GM23338 (cell line): ENCODE measurements around the gene ELFN1. TPM values are rescaled to one million over a fixed set of nuclear protein-coding genes. Genes with fewer than 3 reads are reported as not detected.

Experiments
- ATAC-seq: fragments of 200-7000 bp; cut with Tn5 transposase; 3 replicates; pipeline ENCODE4 v1.9.1; 2020
- DNase-seq: peaks from one replicate; pipeline ENCODE4 v3.0.0-alpha.2; 2015; ENCODE audit warnings: low spot score
- H2AFZ ChIP-seq: fragments of 200-600 bp; sonication (generic); 2 replicates; pipeline ENCODE4 v1.8.0; 2016; ENCODE audit warnings: antibody characterized with exemption, mild to moderate bottlenecking, moderate library complexity
- H3F3A ChIP-seq: fragments of 200-600 bp; sonication (generic); replicated peaks from 2 replicates; pipeline ENCODE4 v1.8.0; 2017; ENCODE audit warnings: antibody characterized with exemption, mixed run types, low read depth
- H3K27ac ChIP-seq: fragments of 200-600 bp; sonication (generic); 2 replicates; pipeline ENCODE4 v1.6.1; 2016; ENCODE audit warnings: low read depth
- H3K27me3 ChIP-seq: fragments of 200-600 bp; sonication (generic); 2 replicates; pipeline ENCODE4 v1.8.0; 2016; ENCODE audit warnings: mild to moderate bottlenecking, mixed run types, moderate library complexity; ENCODE audit not compliant: insufficient read depth
- H3K36me3 ChIP-seq: fragments of 200-600 bp; sonication (generic); 2 replicates; pipeline ENCODE4 v1.8.0; 2016; ENCODE audit warnings: mild to moderate bottlenecking; ENCODE audit not compliant: insufficient read depth
- H3K4me1 ChIP-seq: fragments of 200-600 bp; sonication (generic); 2 replicates; pipeline ENCODE4 v1.8.0; 2016; ENCODE audit warnings: mild to moderate bottlenecking, moderate library complexity; ENCODE audit not compliant: insufficient read depth
- H3K4me2 ChIP-seq: fragments of 200-600 bp; sonication (generic); 2 replicates; pipeline ENCODE4 v1.7.1; 2017; ENCODE audit warnings: mixed run types
- H3K4me3 ChIP-seq: fragments of 200-600 bp; sonication (generic); 2 replicates; pipeline ENCODE4 v1.6.1; 2016; ENCODE audit warnings: mixed run types
- H3K79me2 ChIP-seq: fragments of 200-600 bp; sonication (generic); replicated peaks from 2 replicates; pipeline ENCODE4 v1.8.0; 2017; ENCODE audit warnings: mild to moderate bottlenecking; ENCODE audit not compliant: insufficient read depth
- H3K9me2 ChIP-seq: fragments of 200-600 bp; sonication (generic); 2 replicates; pipeline ENCODE4 v1.8.0; 2017; ENCODE audit not compliant: insufficient read depth
- H4K20me1 ChIP-seq: fragments of 200-600 bp; sonication (generic); replicated peaks from 2 replicates; pipeline ENCODE4 v1.8.0; 2017; ENCODE audit warnings: mild to moderate bottlenecking; ENCODE audit not compliant: insufficient read depth
- H3K27ac Mint-ChIP-seq: 2 replicates; pipeline ENCODE4 v1.8.0; 2020; ENCODE audit warnings: inconsistent platforms, mild to moderate bottlenecking, moderate library complexity, mixed read lengths
- H3K27me3 Mint-ChIP-seq: 3 replicates; pipeline ENCODE4 v1.8.0; 2022; ENCODE audit warnings: low read depth, mild to moderate bottlenecking, moderate library complexity, mixed read lengths, inconsistent platforms; ENCODE audit not compliant: insufficient read depth, poor library complexity
- H3K36me3 Mint-ChIP-seq: 3 replicates; pipeline ENCODE4 v1.8.0; 2021; ENCODE audit warnings: low read depth, mild to moderate bottlenecking, inconsistent platforms, moderate library complexity, mixed read lengths
- H3K4me1 Mint-ChIP-seq: 3 replicates; pipeline ENCODE4 v1.8.0; 2020; ENCODE audit warnings: mild to moderate bottlenecking, inconsistent platforms, mixed read lengths
- H3K4me3 Mint-ChIP-seq: 3 replicates; pipeline ENCODE4 v1.8.0; 2021; ENCODE audit warnings: moderate library complexity, mild to moderate bottlenecking, inconsistent platforms, mixed read lengths
- H3K9me3 Mint-ChIP-seq: 3 replicates; pipeline ENCODE4 v1.8.0; 2020; ENCODE audit warnings: moderate library complexity, mild to moderate bottlenecking, inconsistent platforms, mixed read lengths
- CTCF ChIP-seq, 2 experiments: fragments of 200-600 bp in 1 of 2; sonication (generic) in 1 of 2; conservative IDR thresholded peaks; 2 replicates each; pipeline versions ENCODE4 v1.5.1 to v1.6.1; 2016 to 2017; ENCODE audit warnings: antibody characterized with exemption in 2 of 2, low read depth in 2 of 2, mild to moderate bottlenecking in 2 of 2, moderate library complexity in 1 of 2
- ZNF114 ChIP-seq: fragments of 250-450 bp; sonication (Bioruptor Pico); IDR thresholded peaks from 2 replicates; pipeline ENCODE4 v1.5.0; 2020; ENCODE audit warnings: mild to moderate bottlenecking, moderate library complexity
- ZNF331 ChIP-seq: fragments of 250-450 bp; sonication (Bioruptor Pico); IDR thresholded peaks from 2 replicates; pipeline ENCODE4 v1.5.0; 2020; ENCODE audit warnings: low read depth, mild to moderate bottlenecking, moderate library complexity
- polyA plus RNA-seq: library from polyadenylated mRNA; unstranded; fragments of >200 nt; fragmentation: Nextera tagmentation; extraction: Ambion mirVana; gene quantifications from 2 replicates; pipeline ENCODE4 v1.2.1, GENCODE V29; 2016
- total RNA-seq: library from RNA; depleted of rRNA; stranded (reverse); fragments of >200 nt; shearing (Covaris generic); gene quantifications from 2 replicates; pipeline ENCODE4 v1.2.3, GENCODE V29; 2014
- TF ChIP-seq, protein P1 (sequence below): fragments of 250-450 bp; sonication (Bioruptor Pico); IDR thresholded peaks from 2 replicates; pipeline ENCODE4 v1.5.0; 2020; ENCODE audit warnings: mild to moderate bottlenecking, moderate library complexity
- TF ChIP-seq, protein P2 (sequence below): IDR thresholded peaks from one replicate; pipeline ENCODE4 v1.6.1; 2018; ENCODE audit warnings: antibody characterized with exemption; ENCODE audit not compliant: unreplicated experiment

Gene ELFN1
- total and polyA plus RNA-seq, 2 experiments from 2014 or later: 0.08 to 3.5 TPM

DNA sequence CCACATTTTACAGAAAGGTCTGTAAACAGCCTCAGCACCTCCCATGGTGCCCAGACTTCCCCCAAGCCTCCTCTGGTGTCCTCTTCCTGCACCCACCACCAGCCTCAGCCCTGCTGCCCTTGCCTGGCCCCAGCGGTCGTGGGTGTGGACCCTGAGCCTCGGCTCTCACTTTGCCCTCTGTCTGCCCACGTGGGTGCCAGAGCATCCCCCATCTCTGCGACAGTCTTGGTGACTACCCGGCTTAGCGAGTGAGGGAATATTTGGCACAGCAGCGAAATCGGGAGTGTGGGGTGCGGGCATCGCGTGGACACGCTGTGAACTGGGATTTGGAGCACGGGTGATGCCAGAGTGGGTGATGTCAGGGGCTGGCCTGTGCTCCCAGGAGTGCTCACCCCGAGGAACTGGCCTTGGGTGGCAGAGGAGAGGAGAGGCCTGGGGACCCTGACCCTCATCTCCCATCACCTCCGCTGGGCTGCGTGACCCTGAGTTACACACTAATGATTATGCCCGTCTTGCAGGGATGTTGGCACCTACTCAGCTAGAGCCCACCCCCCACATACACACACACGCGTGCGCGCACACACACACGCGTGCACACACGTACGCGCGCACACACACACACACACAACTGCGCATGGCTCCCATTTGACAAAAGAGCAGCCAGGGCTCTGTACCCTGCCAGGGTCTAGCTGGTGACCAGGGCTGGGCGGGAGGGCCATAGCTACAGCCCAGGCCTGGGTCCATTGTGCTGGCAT, 8.7 kb downstream of the ELFN1 start:
- no peak overlapping the region for H3K4me3 ChIP-seq
- H3K79me2 ChIP-seq: no peaks in the 10 kb centered on the region
- no peak overlapping the region for H2AFZ ChIP-seq
- TF ChIP-seq, protein P1, sequence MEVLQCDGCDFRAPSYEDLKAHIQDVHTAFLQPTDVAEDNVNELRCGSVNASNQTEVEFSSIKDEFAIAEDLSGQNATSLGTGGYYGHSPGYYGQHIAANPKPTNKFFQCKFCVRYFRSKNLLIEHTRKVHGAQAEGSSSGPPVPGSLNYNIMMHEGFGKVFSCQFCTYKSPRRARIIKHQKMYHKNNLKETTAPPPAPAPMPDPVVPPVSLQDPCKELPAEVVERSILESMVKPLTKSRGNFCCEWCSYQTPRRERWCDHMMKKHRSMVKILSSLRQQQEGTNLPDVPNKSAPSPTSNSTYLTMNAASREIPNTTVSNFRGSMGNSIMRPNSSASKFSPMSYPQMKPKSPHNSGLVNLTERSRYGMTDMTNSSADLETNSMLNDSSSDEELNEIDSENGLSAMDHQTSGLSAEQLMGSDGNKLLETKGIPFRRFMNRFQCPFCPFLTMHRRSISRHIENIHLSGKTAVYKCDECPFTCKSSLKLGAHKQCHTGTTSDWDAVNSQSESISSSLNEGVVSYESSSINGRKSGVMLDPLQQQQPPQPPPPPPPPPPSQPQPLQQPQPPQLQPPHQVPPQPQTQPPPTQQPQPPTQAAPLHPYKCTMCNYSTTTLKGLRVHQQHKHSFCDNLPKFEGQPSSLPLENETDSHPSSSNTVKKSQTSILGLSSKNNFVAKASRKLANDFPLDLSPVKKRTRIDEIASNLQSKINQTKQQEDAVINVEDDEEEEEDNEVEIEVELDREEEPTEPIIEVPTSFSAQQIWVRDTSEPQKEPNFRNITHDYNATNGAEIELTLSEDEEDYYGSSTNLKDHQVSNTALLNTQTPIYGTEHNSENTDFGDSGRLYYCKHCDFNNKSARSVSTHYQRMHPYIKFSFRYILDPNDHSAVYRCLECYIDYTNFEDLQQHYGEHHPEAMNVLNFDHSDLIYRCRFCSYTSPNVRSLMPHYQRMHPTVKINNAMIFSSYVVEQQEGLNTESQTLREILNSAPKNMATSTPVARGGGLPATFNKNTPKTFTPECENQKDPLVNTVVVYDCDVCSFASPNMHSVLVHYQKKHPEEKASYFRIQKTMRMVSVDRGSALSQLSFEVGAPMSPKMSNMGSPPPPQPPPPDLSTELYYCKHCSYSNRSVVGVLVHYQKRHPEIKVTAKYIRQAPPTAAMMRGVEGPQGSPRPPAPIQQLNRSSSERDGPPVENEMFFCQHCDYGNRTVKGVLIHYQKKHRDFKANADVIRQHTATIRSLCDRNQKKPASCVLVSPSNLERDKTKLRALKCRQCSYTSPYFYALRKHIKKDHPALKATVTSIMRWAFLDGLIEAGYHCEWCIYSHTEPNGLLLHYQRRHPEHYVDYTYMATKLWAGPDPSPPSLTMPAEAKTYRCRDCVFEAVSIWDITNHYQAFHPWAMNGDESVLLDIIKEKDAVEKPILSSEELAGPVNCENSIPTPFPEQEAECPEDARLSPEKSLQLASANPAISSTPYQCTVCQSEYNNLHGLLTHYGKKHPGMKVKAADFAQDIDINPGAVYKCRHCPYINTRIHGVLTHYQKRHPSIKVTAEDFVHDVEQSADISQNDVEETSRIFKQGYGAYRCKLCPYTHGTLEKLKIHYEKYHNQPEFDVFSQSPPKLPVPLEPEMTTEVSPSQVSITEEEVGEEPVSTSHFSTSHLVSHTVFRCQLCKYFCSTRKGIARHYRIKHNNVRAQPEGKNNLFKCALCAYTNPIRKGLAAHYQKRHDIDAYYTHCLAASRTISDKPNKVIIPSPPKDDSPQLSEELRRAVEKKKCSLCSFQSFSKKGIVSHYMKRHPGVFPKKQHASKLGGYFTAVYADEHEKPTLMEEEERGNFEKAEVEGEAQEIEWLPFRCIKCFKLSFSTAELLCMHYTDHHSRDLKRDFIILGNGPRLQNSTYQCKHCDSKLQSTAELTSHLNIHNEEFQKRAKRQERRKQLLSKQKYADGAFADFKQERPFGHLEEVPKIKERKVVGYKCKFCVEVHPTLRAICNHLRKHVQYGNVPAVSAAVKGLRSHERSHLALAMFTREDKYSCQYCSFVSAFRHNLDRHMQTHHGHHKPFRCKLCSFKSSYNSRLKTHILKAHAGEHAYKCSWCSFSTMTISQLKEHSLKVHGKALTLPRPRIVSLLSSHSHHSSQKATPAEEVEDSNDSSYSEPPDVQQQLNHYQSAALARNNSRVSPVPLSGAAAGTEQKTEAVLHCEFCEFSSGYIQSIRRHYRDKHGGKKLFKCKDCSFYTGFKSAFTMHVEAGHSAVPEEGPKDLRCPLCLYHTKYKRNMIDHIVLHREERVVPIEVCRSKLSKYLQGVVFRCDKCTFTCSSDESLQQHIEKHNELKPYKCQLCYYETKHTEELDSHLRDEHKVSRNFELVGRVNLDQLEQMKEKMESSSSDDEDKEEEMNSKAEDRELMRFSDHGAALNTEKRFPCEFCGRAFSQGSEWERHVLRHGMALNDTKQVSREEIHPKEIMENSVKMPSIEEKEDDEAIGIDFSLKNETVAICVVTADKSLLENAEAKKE (CRISPR knock-in tag): no peak
- H3F3A ChIP-seq: no peaks in the 10 kb centered on the region
- H3K9me3 Mint-ChIP-seq: peaks cover 14% of the 10 kb centered on the region; the same call in 2 of the 3 replicates
- peaks cover 22% of the 10 kb centered on the region for H3K27me3 Mint-ChIP-seq
- H3K27ac ChIP-seq: no peak overlapping the region
- H3K4me1 Mint-ChIP-seq: peaks cover 10% of the 10 kb centered on the region
- no peaks in the 10 kb centered on the region for H3K36me3 ChIP-seq
- no peaks in the 10 kb centered on the region for H4K20me1 ChIP-seq
- H3K4me1 ChIP-seq: no peaks in the 10 kb centered on the region
- H3K4me2 ChIP-seq: no peak overlapping the region
- H3K27me3 ChIP-seq: no peaks in the 10 kb centered on the region
- no peak for DNase-seq
- no peaks in the 10 kb centered on the region; the same call in 2 of the 3 replicates for H3K36me3 Mint-ChIP-seq
- H3K9me2 ChIP-seq: no peaks in the 10 kb centered on the region
- no peak for ATAC-seq
- H3K27ac Mint-ChIP-seq: no peak overlapping the region
- H3K4me3 Mint-ChIP-seq: no peak overlapping the region

- no peaks in the 10 kb centered on the region for H3K79me2 ChIP-seq
- Mint-ChIP-seq H3K9me3 (peaks cover 19% of the 10 kb centered on the region), H3K27me3 (peaks cover 22% of the 10 kb centered on the region), H3K4me3 (no peak overlapping the region), H3K27ac (no peak overlapping the region), H3K36me3 (no peaks in the 10 kb centered on the region; the same call in 2 of the 3 replicates), H3K4me1 (peaks cover 10% of the 10 kb centered on the region)
- H3F3A ChIP-seq: no peaks in the 10 kb centered on the region
- no peaks in the 10 kb centered on the region for H3K36me3 ChIP-seq
- no peak overlapping the region for H2AFZ ChIP-seq
- H3K4me1 ChIP-seq: no peaks in the 10 kb centered on the region
- ATAC-seq: no peak
- no peak overlapping the region for H3K27ac ChIP-seq
- no peak overlapping the region for H3K4me2 ChIP-seq
- no peaks in the 10 kb centered on the region for H3K27me3 ChIP-seq
- no peak overlapping the region for H3K4me3 ChIP-seq
- DNase-seq: no peak
- no peaks in the 10 kb centered on the region for H4K20me1 ChIP-seq
- no peaks in the 10 kb centered on the region for H3K9me2 ChIP-seq
- TF ChIP-seq, protein P2, sequence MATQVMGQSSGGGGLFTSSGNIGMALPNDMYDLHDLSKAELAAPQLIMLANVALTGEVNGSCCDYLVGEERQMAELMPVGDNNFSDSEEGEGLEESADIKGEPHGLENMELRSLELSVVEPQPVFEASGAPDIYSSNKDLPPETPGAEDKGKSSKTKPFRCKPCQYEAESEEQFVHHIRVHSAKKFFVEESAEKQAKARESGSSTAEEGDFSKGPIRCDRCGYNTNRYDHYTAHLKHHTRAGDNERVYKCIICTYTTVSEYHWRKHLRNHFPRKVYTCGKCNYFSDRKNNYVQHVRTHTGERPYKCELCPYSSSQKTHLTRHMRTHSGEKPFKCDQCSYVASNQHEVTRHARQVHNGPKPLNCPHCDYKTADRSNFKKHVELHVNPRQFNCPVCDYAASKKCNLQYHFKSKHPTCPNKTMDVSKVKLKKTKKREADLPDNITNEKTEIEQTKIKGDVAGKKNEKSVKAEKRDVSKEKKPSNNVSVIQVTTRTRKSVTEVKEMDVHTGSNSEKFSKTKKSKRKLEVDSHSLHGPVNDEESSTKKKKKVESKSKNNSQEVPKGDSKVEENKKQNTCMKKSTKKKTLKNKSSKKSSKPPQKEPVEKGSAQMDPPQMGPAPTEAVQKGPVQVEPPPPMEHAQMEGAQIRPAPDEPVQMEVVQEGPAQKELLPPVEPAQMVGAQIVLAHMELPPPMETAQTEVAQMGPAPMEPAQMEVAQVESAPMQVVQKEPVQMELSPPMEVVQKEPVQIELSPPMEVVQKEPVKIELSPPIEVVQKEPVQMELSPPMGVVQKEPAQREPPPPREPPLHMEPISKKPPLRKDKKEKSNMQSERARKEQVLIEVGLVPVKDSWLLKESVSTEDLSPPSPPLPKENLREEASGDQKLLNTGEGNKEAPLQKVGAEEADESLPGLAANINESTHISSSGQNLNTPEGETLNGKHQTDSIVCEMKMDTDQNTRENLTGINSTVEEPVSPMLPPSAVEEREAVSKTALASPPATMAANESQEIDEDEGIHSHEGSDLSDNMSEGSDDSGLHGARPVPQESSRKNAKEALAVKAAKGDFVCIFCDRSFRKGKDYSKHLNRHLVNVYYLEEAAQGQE: no peak
- TF ChIP-seq ZNF331 (CRISPR knock-in tag) (no peak), CTCF (conservative IDR thresholded peaks at IDR 0.05; ENCODE audit: low read depth in 2 of 2) (no peak), ZNF114 (CRISPR knock-in tag) (no peak)
Measured at GRCh38 chr7:1679326-1679965, 9.4 kb downstream of the ELFN1 start.
